IPS-18c (cell line): ENCODE data around the gene DLGAP1.

Experiments used
- H3K4me3 ChIP-seq: 2 replicates; pipeline ENCODE4 v1.7.0; 2013; ENCODE audit warnings: low read depth, mild to moderate bottlenecking, low read length, moderate library complexity; ENCODE audit not compliant: insufficient read depth
- H3K9me3 ChIP-seq: one replicate; pipeline ENCODE4 v1.6.1; 2013; ENCODE audit warnings: mild to moderate bottlenecking, low read length, moderate library complexity; ENCODE audit not compliant: control insufficient read depth, insufficient read depth

DLGAP1 gene

GRCh38 chr18:3832025-3832638, 623.0 kb downstream of the DLGAP1 start:
- Histone ChIP-seq H3K4me3 (no peak overlapping the region), H3K9me3 (no peaks in the 10 kb centered on the region)

DNA sequence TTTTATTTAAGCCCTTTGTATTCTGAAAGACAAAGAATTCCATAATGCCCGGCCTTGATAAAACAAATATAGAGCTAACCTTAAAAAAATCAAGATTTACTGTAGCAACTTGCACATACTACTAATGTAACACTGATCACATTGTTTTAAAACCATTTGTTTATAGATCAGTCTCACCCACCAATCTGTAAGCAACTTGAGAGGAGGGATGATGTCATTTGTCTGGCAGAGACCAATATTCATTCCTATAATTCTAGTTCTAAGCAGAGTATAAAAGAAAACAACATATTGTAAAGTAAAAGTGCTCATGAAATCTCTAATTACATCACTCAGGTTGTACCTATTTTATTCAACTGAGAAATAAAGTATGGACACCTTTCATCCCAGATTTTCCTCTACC, 624.5 kb downstream of the DLGAP1 start:
- H3K9me3 ChIP-seq = no peaks in the 10 kb centered on the region
- H3K4me3 ChIP-seq = no peak overlapping the region

- H3K4me3 ChIP-seq = no peak overlapping the region
- no peaks in the 10 kb centered on the region for H3K9me3 ChIP-seq
Observed at GRCh38 chr18:3827236-3827845, 627.8 kb downstream of the DLGAP1 start.

DNA sequence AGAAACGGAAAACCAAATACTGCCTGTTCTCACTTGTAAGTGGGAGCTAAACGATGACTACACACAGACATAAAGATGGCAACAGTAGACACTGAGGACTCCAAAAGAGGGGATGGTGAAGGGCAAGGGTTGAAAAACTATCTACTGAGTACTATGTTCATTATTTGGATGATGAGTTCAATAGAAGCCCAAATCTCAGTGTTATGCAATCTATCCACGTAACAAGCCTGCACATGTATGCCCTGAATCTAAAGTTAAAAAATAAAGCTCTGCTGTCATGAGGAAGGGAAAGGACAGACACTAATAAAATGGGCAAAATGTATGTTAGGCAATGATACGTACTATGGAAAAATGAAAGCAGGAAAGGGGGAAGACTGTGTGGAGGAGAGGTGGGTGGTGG, 629.1 kb downstream of the DLGAP1 start:
- H3K9me3 ChIP-seq = no peaks in the 10 kb centered on the region
- H3K4me3 ChIP-seq = no peak overlapping the region

DNA sequence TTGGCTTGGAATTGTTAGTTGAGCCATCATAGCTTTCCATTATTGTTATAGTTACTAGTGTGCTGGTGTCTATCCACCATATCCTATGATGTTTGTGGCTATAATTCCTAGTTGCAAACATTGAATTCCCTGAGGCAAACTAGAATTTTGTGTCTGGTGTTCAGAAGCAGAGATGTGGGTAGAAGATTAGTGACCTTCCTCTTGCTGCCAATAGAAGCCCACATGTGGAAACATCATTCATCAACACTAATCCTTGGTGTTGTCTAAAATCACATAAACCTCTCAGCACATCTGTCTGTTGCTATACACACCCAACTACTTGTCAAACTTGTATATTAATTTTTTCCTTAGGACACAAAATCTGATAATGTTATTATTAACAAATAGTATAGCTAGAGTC, 631.0 kb downstream of the DLGAP1 start:
- Histone ChIP-seq H3K9me3 (no peaks in the 10 kb centered on the region), H3K4me3 (no peak overlapping the region)

DNA sequence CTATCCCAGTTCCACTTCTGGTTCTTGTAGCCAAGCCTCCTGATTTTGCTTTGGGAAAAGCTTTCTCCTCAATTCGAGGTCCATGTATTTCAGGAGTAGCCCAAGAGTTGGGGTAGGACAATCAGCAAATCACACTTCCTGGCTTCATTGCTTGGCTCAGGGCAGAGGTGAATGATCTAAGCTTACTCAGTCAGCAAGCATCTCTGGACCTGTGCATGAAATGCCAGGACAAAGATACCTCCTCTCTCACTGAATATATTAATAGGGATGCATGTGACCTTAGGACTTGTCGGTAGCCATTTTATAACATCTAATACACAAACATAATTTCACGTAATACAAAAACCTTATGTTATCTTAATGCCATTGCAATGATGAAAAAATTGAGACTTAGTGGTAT, 632.0 kb downstream of the DLGAP1 start:
- no peaks in the 10 kb centered on the region for H3K9me3 ChIP-seq

GRCh38 chr18:3821524-3821923, 633.6 kb downstream of the DLGAP1 start:
- Histone ChIP-seq H3K9me3 (no peaks in the 10 kb centered on the region), H3K4me3 (no peak overlapping the region)

More for the DNA sequence above, 632.0 kb downstream of the DLGAP1 start:
- no peak overlapping the region for H3K4me3 ChIP-seq

GRCh38 chr18:3819961-3820360, 635.1 kb downstream of the DLGAP1 start:
- H3K4me3 ChIP-seq = no peak overlapping the region
- no peaks in the 10 kb centered on the region for H3K9me3 ChIP-seq

DNA sequence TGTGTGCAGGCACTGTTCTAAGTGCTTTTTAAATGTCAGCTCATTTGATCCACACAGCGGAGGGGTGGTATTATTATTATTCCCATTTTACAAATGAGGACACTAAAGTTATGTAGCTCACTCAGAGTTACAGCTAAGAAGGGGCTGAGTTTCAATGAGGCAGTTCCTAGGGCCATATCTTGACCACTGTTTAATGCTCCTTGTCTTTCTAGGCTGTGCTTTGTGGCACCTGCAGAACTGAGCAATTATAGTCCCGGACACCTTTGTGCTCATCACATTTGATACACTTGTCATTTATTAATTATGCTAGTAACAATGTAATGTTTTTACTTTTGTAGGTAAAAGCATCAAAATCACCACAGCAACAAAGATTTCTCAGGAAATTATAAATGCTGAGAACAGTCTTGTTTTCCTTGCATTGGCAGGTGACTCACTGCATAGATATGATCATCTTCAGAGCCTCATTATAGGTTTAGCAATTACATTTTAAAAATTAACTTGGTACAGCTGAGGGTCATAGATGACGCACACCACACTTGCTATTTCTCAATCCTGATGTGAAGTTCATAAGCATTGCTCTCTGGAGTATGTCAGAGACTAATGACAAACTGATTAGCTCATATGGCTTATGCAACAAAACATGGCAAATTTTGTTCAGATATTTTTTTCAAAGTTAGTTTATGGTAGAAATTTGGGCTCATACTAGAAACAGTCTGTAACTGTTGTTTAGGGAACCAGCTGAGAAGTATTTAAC, 638.3 kb downstream of the DLGAP1 start:
- Histone ChIP-seq H3K9me3 (no peaks in the 10 kb centered on the region), H3K4me3 (no peak overlapping the region)

DNA sequence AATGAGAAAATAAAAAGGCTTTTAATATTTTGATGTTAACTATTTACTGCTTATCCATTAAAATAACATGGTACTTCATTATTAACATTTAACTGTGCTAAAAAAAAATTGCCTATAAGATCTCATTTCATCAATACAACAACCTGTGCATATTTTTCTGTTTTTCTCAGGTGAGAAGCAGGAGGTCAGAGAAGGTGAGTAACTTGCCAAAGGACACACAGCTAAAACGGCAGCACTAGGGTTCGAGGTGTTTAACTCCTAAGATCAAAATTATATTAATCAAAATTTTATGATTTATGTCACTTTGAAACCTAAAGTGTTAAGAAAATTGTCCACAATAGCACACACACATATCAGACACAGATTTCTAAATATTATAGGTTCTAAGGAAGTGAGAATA, 639.1 kb downstream of the DLGAP1 start:
- Histone ChIP-seq H3K9me3 (no peaks in the 10 kb centered on the region), H3K4me3 (no peak overlapping the region)

DNA sequence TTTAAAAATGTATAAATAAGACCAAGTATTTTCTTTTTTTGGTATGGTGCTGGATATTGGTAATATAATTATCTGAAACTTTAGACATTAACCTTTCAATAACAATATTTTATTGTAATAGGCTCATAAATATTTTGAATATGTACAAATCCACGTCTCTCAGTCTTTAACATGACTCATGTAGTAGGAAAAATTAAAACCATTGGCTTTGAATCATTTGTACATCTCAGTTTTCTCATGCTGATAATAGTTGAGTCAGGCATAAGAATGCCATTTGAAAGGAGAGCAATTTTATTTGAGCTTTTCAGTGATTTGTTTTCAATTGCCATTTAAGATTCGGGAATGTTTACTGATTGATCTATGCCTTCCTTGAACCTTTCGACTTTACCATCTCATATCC, 640.3 kb downstream of the DLGAP1 start:
- Histone ChIP-seq H3K4me3 (no peak overlapping the region), H3K9me3 (no peaks in the 10 kb centered on the region)

- no peak overlapping the region for H3K4me3 ChIP-seq
- no peaks in the 10 kb centered on the region for H3K9me3 ChIP-seq
Observed at GRCh38 chr18:3810296-3810695, 644.8 kb downstream of the DLGAP1 start.

DNA sequence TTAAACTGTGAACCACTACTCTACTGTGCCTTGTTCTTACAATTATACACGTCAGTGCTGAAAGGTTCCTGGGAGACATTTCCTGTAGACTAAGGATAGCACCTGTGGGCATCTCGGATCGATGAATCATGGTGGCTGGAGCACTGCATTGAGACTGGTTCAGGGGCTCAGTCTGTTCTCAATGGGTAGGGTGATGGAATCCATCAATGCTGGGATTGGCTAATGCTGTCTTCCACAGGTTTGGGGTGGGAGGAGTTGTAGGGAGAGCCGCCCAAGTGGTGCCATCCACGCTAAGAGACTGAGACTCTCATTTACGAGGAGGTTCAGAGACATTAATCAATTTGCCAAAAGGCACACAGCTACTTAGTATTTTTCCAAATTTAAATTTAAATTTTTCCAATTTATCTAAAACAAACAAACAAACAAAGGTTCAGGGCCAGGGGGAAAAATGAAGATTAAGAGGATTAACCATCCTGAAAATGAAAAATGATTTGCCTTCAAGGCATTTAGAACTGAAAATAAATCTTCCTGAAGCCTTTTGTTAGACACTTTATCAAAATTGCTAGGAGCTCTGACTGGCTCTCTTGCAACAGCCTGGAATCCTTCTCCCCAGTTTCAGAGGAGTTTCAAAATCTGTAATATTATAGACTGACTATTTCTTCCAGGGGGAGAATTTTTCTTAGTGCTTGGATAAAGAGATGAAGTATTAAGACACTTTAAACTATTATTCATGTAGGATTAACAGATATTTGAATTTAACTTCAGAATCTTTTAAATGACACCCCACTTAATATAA, 645.9 kb downstream of the DLGAP1 start:
- H3K4me3 ChIP-seq = no peak overlapping the region
- H3K9me3 ChIP-seq = no peaks in the 10 kb centered on the region

GRCh38 chr18:3806656-3807055, 648.5 kb downstream of the DLGAP1 start:
- Histone ChIP-seq H3K9me3 (peaks cover 3% of the 10 kb centered on the region), H3K4me3 (no peak overlapping the region; the same call in 1 of the 2 replicates)

DNA sequence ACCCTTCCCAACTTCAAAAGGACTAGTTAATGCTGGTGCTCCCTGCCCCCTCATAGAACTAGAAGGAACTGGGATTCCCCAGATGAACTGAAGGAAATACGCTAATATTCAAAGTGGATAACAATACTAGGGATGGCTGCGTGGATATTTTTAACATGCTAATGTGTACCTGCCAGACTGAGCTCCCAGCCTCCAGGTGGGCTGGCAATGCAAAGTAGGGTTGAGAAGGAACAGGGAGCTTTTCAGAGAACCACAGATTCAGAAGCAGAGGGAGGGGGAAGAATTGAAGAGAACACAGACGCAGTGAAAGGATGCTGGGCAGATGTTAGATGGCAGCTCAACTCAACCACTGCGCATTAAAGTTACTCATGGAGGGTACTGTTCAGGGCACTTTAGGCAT, 650.8 kb downstream of the DLGAP1 start:
- Histone ChIP-seq H3K9me3 (peaks cover 3% of the 10 kb centered on the region), H3K4me3 (no peak overlapping the region)

- Histone ChIP-seq H3K9me3 (peaks cover 3% of the 10 kb centered on the region), H3K4me3 (no peak overlapping the region)
Observed at GRCh38 chr18:3803350-3803749, 651.8 kb downstream of the DLGAP1 start.

DNA sequence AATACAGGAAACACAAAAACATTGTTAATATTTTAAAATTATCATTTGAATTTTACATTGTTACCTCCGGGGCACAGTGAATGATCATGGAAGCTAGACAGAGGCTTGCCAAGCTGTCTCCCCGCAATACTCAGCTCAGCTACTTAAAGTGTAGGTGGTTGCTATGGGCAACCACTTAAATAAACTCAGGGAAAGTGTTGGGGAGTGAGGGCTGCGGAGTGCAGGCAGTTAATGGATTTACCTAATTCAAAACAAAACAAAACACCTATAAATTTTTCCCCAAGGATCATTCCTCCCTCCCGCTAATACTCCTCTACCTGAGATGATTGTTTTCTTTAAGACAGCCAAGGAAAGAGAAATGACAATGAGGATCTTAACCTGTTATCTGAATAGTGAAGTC, 655.6 kb downstream of the DLGAP1 start:
- H3K9me3 ChIP-seq = peaks cover 3% of the 10 kb centered on the region
- no peak overlapping the region for H3K4me3 ChIP-seq

GRCh38 chr18:3798032-3798431, 657.1 kb downstream of the DLGAP1 start:
- H3K4me3 ChIP-seq = no peak overlapping the region
- peaks cover 3% of the 10 kb centered on the region for H3K9me3 ChIP-seq
